DOHH2 (cell line): Measurements from ENCODE around the gene NCOA4.

Experiments
- H3F3A ChIP-seq: fragments of 200-600 bp; sonication (generic), shearing (Covaris generic); 2 replicates; pipeline ENCODE4 v1.6.0; 2016; ENCODE audit warnings: antibody characterized with exemption, mild to moderate bottlenecking; ENCODE audit not compliant: control insufficient read depth, insufficient read depth
- H3K27ac ChIP-seq: fragments of 200-600 bp; sonication (generic); 2 replicates; pipeline ENCODE4 v1.5.1; 2014; ENCODE audit warnings: low read depth, mild to moderate bottlenecking, low read length, moderate library complexity
- H3K27me3 ChIP-seq: fragments of 200-600 bp; sonication (generic); 2 replicates; pipeline ENCODE4 v1.6.1; 2014; ENCODE audit warnings: mild to moderate bottlenecking, low read length, mixed read lengths; ENCODE audit not compliant: control insufficient read depth
- H3K36me3 ChIP-seq: fragments of 200-600 bp; sonication (generic); 2 replicates; pipeline ENCODE4 v1.6.1; 2014; ENCODE audit warnings: mild to moderate bottlenecking, low read length, moderate library complexity, mixed read lengths; ENCODE audit not compliant: control insufficient read depth
- H3K4me1 ChIP-seq: fragments of 200-600 bp; sonication (generic); 2 replicates; pipeline ENCODE4 v1.6.1; 2014; ENCODE audit warnings: mild to moderate bottlenecking, low read length, mixed read lengths; ENCODE audit not compliant: control insufficient read depth
- H3K4me2 ChIP-seq: fragments of 200-600 bp; sonication (generic); 2 replicates; pipeline ENCODE4 v1.6.0; 2014; ENCODE audit warnings: mild to moderate bottlenecking, low read length, moderate library complexity
- H3K4me3 ChIP-seq: fragments of 200-600 bp; sonication (generic); 2 replicates; pipeline ENCODE4 v1.5.1; 2014; ENCODE audit warnings: mild to moderate bottlenecking, low read length, mixed read lengths
- H3K79me2 ChIP-seq: fragments of 200-600 bp; sonication (generic); 2 replicates; pipeline ENCODE4 v1.6.1; 2014; ENCODE audit warnings: mild to moderate bottlenecking, low read length, mixed read lengths; ENCODE audit not compliant: control insufficient read depth
- H3K9me2 ChIP-seq: fragments of 200-600 bp; sonication (generic); replicated peaks from 2 replicates; pipeline ENCODE4 v1.6.1; 2014; ENCODE audit warnings: mild to moderate bottlenecking, low read length, mixed read lengths; ENCODE audit not compliant: control insufficient read depth
- H3K9me3 ChIP-seq: fragments of 200-600 bp; sonication (generic); 2 replicates; pipeline ENCODE4 v1.6.1; 2014; ENCODE audit warnings: antibody characterized with exemption, low read length, mixed read lengths; ENCODE audit not compliant: control insufficient read depth, insufficient read depth
- H4K20me1 ChIP-seq: fragments of 200-600 bp; sonication (generic); 2 replicates; pipeline ENCODE4 v1.6.0; 2014; ENCODE audit warnings: low read depth, mild to moderate bottlenecking, antibody characterized with exemption, low read length, moderate library complexity; ENCODE audit not compliant: control insufficient read depth, insufficient read depth
- CTCF ChIP-seq: fragments of 200-600 bp; sonication (generic); IDR thresholded peaks from one replicate; pipeline ENCODE4 v1.5.1; 2014; ENCODE audit warnings: antibody characterized with exemption, mild to moderate bottlenecking, low read depth, low read length; ENCODE audit not compliant: poor library complexity, severe bottlenecking
- EZH2phosphoT487 ChIP-seq: fragments of 200-600 bp; sonication (generic); IDR thresholded peaks from 2 replicates; pipeline ENCODE4 v1.6.1; 2017; ENCODE audit warnings: borderline replicate concordance, mild to moderate bottlenecking, antibody characterized with exemption, low read length, moderate library complexity, mixed read lengths

NCOA4 gene

GRCh38 chr10:46026106-46026505 is 4.3 kb downstream of the NCOA4 start:
- Histone ChIP-seq H3K4me1 (peaks cover 51% of the 10 kb centered on the region), H3K79me2 (peaks cover 95% of the 10 kb centered on the region), H3K9me3 (no peaks in the 10 kb centered on the region), H3K27me3 (no peaks in the 10 kb centered on the region), H3K27ac (no peak overlapping the region), H3F3A (peaks cover 3% of the 10 kb centered on the region; the same call in 1 of the 2 replicates), H3K4me2 (no peak overlapping the region), H3K9me2 (no peaks in the 10 kb centered on the region), H3K4me3 (no peak overlapping the region), H3K36me3 (peaks cover 54% of the 10 kb centered on the region), H4K20me1 (peaks cover 42% of the 10 kb centered on the region)
- TF ChIP-seq CTCF (no peak), EZH2phosphoT487 (no peak)

- Histone ChIP-seq H3K9me3 (no peaks in the 10 kb centered on the region), H3F3A (peaks cover 3% of the 10 kb centered on the region; the same call in 1 of the 2 replicates), H4K20me1 (peaks cover 42% of the 10 kb centered on the region), H3K9me2 (no peaks in the 10 kb centered on the region), H3K4me2 (no peak overlapping the region), H3K79me2 (peaks cover 100% of the 10 kb centered on the region), H3K4me1 (peaks cover 53% of the 10 kb centered on the region), H3K27me3 (no peaks in the 10 kb centered on the region), H3K36me3 (peaks cover 54% of the 10 kb centered on the region), H3K4me3 (no peak overlapping the region), H3K27ac (no peak overlapping the region)
- no peak for TF ChIP-seq CTCF
- TF ChIP-seq EZH2phosphoT487, result no peak
These were observed 5.0 kb downstream of the NCOA4 start for GRCh38 chr10:46025406-46025805.

GRCh38 chr10:46024948-46025347 is 5.5 kb downstream of the NCOA4 start:
- Histone ChIP-seq H3K36me3 (peaks cover 50% of the 10 kb centered on the region), H3K4me3 (no peak overlapping the region), H3K79me2 (peaks cover 100% of the 10 kb centered on the region), H3K4me2 (no peak overlapping the region), H3K9me3 (no peaks in the 10 kb centered on the region), H3K9me2 (no peaks in the 10 kb centered on the region), H3F3A (peaks cover 3% of the 10 kb centered on the region; the same call in 1 of the 2 replicates), H3K4me1 (peaks cover 57% of the 10 kb centered on the region), H3K27ac (no peak overlapping the region), H3K27me3 (no peaks in the 10 kb centered on the region), H4K20me1 (peaks cover 47% of the 10 kb centered on the region)
- TF ChIP-seq EZH2phosphoT487, result no peak
- TF ChIP-seq CTCF, result no peak
